ENCODE results near the gene TECR. TPM values are rescaled to one million over a fixed set of nuclear protein-coding genes. Genes with fewer than 3 reads are reported as not detected.

The TECR gene
- total and polyA plus RNA-seq, 2 donors (not counting 3 experiments of a cell fraction or from before 2014, with no cell fraction given): 109 to 193 TPM

- Histone ChIP-seq H3K9me3 (replicated peaks; ENCODE audit: control insufficient read depth, insufficient read depth, low read length) (no peaks in the 10 kb centered on the region), H3K4me1 (ENCODE audit: control insufficient read depth, extremely low read depth, insufficient read depth, low read length) (peaks cover 26% of the 10 kb centered on the region), H2AFZ (ENCODE audit: low read depth, low read length) (no peak overlapping the region), H4K20me1 (replicated peaks; ENCODE audit: control insufficient read depth, extremely low read depth, insufficient read depth, low read length) (no peaks in the 10 kb centered on the region), H3K9ac (replicated peaks; ENCODE audit: extremely low read depth, insufficient read depth, low read length) (no peak overlapping the region), H3K27me3 (ENCODE audit: control insufficient read depth in 2 of 2, insufficient read depth in 2 of 2, low read length in 2 of 2) (no peaks in the 10 kb centered on the region), H3K9me1 (replicated peaks; ENCODE audit: control insufficient read depth, extremely low read depth, insufficient read depth, low read length) (no peaks in the 10 kb centered on the region), H3K27ac (ENCODE audit: insufficient read depth, low read depth, low read length) (no peak overlapping the region), H3K79me2 (ENCODE audit: control insufficient read depth, insufficient read depth, low read length) (peaks cover 33% of the 10 kb centered on the region), H3K36me3 (ENCODE audit: control insufficient read depth in 2 of 2, extremely low read depth in 1 of 2, insufficient read depth in 2 of 2, low read length in 2 of 2) (peaks cover 12 to 13% of the 10 kb centered on the region in 2 experiments), H3K4me2 (ENCODE audit: insufficient read depth, low read length) (no peak overlapping the region), H3K4me3 (replicated peaks in 1 of 3; ENCODE audit: insufficient read depth in 1 of 3, low read depth in 1 of 3, low read length in 3 of 3) (no peak overlapping the region)
- TF ChIP-seq CTCF (IDR thresholded peaks at IDR 0.05; ENCODE audit: extremely low read depth in 1 of 2, insufficient read depth in 1 of 2, low read depth in 1 of 2, low read length in 2 of 2) (no peak), POLR2A (IDR thresholded peaks at IDR 0.05; ENCODE audit: low read depth, low read length) (no peak), MAX (IDR thresholded peaks at IDR 0.05; ENCODE audit: insufficient read depth, insufficient read length) (no peak), EZH2 (IDR thresholded peaks at IDR 0.05; ENCODE audit: borderline replicate concordance, low read depth, low read length, severe bottlenecking) (no peak), GATA2 (IDR thresholded peaks at IDR 0.05; ENCODE audit: insufficient read depth, insufficient read length, low read depth, low read length) (no peak), JUN (IDR thresholded peaks at IDR 0.05; ENCODE audit: borderline replicate concordance, insufficient read depth, insufficient read length, low read depth) (no peak)
- ChIA-PET POLR2A (no interaction called here), CTCF (interaction anchor here (1.1 kb wide), 1 partner anchor 9 kb away, joined by 5 read pairs; no protein-coding TSS in a partner anchor)
- no TSS peak for BruUV-seq (replicated peaks)
- DNase-seq (ENCODE audit: low read depth, low spot score) (no peak), FAIRE-seq (peak; percentile 37)
- dilution Hi-C loops (cut with MboI; ENCODE audit: extremely low pct_ligation_motif_present, low sequenced_read_pairs) (no loop called here), intact Hi-C loops (cut with micrococcal nuclease) (no loop called here)
These were observed 15.1 kb upstream of the TECR start for GRCh38 chr19:14514215-14514863.
